ENCODE measurements around the gene ERI2.

DNA sequence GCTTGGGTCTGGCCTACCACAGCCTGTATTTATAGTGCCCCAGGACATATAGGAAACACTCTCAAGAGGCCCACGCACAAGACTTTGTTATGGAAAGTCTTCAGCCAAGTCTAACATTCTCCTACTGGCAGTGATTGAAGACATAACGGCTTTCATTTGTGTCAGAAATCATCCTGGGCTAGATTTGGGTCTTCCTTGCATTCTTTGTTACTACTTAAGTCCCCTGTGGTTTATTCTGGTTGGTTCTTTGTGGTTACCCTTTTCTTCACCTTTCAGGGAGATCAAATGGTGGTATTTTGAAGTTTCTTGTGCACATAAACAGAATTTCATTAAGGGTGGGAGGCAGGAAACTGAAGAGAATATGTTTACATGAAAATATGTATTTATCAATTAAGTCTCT, 37.8 kb upstream of the ERI2 start:
- no peak for TF ChIP-seq CTCF (IDR thresholded peaks at IDR 0.05)
- no peak for TF ChIP-seq CREB1 (CRISPR knock-in tag; IDR thresholded peaks at IDR 0.05)
- no peak for TF ChIP-seq RELA (CRISPR knock-in tag; IDR thresholded peaks at IDR 0.05; ENCODE audit: borderline replicate concordance)
- TF ChIP-seq OVOL2 (CRISPR knock-in tag; IDR thresholded peaks at IDR 0.05; ENCODE audit: borderline replicate concordance), result no peak
- TF ChIP-seq, protein P1, sequence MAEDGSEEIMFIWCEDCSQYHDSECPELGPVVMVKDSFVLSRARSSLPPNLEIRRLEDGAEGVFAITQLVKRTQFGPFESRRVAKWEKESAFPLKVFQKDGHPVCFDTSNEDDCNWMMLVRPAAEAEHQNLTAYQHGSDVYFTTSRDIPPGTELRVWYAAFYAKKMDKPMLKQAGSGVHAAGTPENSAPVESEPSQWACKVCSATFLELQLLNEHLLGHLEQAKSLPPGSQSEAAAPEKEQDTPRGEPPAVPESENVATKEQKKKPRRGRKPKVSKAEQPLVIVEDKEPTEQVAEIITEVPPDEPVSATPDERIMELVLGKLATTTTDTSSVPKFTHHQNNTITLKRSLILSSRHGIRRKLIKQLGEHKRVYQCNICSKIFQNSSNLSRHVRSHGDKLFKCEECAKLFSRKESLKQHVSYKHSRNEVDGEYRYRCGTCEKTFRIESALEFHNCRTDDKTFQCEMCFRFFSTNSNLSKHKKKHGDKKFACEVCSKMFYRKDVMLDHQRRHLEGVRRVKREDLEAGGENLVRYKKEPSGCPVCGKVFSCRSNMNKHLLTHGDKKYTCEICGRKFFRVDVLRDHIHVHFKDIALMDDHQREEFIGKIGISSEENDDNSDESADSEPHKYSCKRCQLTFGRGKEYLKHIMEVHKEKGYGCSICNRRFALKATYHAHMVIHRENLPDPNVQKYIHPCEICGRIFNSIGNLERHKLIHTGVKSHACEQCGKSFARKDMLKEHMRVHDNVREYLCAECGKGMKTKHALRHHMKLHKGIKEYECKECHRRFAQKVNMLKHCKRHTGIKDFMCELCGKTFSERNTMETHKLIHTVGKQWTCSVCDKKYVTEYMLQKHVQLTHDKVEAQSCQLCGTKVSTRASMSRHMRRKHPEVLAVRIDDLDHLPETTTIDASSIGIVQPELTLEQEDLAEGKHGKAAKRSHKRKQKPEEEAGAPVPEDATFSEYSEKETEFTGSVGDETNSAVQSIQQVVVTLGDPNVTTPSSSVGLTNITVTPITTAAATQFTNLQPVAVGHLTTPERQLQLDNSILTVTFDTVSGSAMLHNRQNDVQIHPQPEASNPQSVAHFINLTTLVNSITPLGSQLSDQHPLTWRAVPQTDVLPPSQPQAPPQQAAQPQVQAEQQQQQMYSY (CRISPR knock-in tag; IDR thresholded peaks at IDR 0.05), result no peak

All from WTC11 (cell line).